Urothelium cell line (cell line): ENCODE results near the gene COBLL1.

Source experiments
- DNase-seq: peaks from one replicate; pipeline ENCODE4 v3.0.0; 2011; ENCODE audit warnings: low spot score, mixed read lengths
- FAIRE-seq: peaks from 2 replicates; lab custom pipeline; 2011; peaks lifted over from hg19 to GRCh38; lab: Jason Lieb, UNC

The COBLL1 gene

GRCh38 chr2:164691346-164691887 is 150.2 kb downstream of the COBLL1 start:
- DNase-seq (no peak), FAIRE-seq (no peak)

DNA sequence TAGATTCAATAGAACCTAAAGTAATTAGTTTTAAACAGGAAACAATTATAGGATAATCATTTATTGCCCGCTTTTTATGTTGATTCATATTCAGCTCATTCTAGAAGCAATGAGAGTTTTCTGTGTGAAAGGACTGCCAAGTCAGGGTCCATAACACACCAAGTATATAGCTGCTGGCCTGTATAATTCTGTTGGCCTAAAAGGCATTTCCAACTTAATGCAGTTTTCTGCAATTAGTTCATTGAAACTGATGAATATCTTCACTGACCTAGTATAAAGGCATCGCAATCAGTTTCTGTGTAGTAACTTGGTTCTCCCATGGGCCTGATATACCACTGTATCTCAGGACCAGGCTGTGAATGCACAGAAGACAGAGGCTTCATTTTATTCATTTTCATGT is 151.3 kb downstream of the COBLL1 start:
- DNase-seq (no peak), FAIRE-seq (no peak)

DNA sequence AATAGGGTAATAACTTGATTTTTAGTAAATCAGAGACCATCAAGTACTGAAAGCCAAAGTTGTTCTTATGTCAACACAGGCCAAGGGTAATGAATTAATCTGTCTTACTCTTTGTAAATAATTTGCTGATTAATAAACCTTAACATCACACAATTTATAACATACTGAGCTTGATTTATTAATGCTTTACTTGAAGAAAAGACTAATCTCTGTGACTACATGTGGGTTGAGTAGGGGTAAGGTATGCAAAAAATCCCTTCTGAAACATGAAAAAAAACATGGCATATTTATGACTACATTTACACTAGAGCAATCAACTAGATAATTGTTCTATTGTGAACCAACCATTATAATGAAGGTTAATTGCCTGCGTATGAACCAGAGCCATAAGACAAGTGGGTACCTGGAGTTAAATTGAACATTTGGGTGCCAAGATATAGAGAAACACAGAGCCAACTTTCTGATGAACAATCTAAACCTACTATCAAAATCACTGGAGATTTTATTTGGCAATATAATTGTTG is 152.7 kb downstream of the COBLL1 start:
- FAIRE-seq (no peak), DNase-seq (no peak)

DNA sequence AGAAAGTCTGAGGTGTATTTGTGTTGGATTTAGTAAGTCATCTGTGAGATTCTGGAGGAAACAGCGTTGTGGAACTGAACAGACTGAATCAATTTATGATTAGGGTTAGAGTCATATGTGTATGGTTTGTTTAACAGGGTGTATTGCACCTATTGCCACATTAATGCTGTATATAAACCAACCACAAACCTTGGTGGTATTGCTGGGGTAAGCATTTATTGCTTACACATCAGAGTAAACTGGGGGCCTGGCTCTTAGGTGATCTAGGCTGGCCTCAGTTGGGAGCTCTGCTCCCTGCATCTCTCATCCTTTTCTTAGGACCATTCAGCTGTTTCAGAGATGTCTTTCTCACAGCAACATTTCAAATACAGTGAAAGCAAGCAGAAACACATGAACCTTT is 160.6 kb downstream of the COBLL1 start:
- no peak for DNase-seq
- no peak for FAIRE-seq

GRCh38 chr2:164678631-164679149 is 162.9 kb downstream of the COBLL1 start:
- FAIRE-seq, result no peak

GRCh38 chr2:164677733-164678132 is 163.9 kb downstream of the COBLL1 start:
- DNase-seq (no peak), FAIRE-seq (no peak)

More at GRCh38 chr2:164678631-164679149, 162.9 kb downstream of the COBLL1 start:
- DNase-seq, result no peak

- FAIRE-seq (no peak), DNase-seq (no peak)
Observed at GRCh38 chr2:164677271-164677670, 164.4 kb downstream of the COBLL1 start.

- no peak for FAIRE-seq
- DNase-seq, result no peak
Observed at GRCh38 chr2:164675687-164676086, 165.9 kb downstream of the COBLL1 start.

DNA sequence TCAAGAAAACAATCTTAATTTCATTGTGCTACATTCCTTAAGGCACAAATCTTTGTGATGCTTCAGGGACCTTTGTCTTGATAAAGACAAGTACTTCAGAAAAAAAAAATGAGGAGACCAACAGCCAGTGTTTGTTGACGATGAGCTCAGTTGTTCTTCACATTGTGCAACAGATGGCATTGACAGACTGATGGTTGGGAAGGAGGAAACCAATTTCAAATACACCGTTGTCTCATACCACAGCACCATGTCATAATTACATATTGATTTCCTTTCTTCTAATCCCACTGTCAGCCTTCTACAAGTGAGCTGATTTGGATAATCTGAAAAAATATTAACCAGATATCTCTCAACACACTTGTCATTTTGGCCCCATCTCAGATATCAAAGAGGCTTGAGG is 166.6 kb downstream of the COBLL1 start:
- DNase-seq, result no peak
- no peak for FAIRE-seq

GRCh38 chr2:164671664-164672396 is 169.8 kb downstream of the COBLL1 start:
- DNase-seq (no peak), FAIRE-seq (no peak)

DNA sequence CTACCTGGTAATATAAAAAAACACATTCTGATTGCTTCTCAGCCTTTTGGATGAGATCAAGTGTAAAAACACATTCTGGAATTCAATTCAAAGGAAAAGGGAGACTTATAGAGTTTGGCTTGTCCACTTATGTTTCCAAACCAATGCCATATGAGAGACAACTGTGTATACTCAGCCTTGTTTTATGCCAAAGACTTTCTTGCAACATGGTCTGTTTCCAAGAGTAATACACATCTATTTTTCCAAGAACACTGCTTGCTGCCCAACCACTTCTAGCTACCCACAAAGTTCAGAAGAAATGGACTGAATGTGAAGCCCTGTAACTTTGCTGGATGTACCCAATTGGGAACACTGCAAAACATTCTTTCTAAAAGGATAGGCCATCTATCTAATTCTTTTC is 172.3 kb downstream of the COBLL1 start:
- DNase-seq, result no peak
- no peak for FAIRE-seq

DNA sequence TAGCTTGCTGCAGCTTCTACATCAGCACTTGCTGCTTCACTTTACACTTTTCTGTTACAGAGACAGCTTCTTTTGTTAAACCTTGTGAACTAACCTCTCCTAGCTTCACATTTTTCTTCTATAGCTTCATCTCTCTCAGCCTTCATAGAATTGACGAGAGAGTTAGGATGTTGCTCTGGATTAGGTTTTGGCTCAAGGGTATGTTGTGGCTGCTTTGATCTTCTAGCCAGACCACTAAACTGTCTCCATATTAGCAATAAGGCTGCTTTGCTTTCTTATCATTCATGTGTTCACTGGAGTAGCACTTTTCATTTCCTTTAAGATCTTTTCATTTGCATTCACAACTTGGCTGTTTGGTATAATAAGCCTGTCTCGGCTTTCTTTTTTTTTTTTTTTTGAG is 174.1 kb downstream of the COBLL1 start:
- FAIRE-seq (no peak), DNase-seq (no peak)

- FAIRE-seq, result no peak
- DNase-seq, result no peak
Observed at GRCh38 chr2:164664070-164664469, 177.6 kb downstream of the COBLL1 start.

GRCh38 chr2:164662868-164663631 is 178.6 kb downstream of the COBLL1 start:
- FAIRE-seq (no peak), DNase-seq (no peak)

DNA sequence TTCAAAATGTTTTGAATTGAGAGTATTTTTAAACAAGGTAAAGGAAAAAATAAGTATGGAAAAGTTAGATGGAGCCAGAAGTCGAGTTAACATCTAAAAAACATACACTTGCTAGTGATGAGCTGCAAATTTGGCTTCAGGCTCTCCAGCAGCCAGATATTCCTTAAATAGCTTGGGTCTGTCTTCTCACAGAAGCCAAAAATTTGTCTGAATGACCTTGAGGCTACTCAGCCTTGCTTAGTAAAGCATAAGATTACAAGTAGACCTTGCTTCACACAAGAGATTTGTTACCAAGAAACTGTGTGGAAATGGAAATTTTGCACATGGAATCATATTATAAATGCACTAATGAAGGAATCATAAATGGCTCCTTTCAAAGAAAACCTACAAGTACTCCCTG is 179.6 kb downstream of the COBLL1 start:
- no peak for DNase-seq
- FAIRE-seq, result no peak

DNA sequence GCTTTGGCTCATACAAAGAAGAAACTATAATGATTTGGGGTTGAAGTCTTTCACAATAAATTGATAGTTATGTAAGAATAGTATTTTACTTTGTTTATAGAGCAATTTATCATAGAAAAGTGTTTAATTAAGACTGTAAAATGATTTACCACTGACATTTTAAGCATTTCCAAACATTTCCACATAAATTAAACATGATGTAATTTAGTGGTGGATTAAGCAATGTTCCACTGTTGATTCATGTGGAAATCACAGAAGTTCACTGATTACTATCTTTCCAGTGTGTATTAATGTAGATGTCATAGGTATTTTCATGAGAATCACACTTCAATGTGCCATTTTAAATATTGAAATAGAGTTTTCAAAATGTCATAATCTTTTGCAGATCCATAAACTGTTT is 180.3 kb downstream of the COBLL1 start:
- DNase-seq (no peak), FAIRE-seq (no peak)

DNA sequence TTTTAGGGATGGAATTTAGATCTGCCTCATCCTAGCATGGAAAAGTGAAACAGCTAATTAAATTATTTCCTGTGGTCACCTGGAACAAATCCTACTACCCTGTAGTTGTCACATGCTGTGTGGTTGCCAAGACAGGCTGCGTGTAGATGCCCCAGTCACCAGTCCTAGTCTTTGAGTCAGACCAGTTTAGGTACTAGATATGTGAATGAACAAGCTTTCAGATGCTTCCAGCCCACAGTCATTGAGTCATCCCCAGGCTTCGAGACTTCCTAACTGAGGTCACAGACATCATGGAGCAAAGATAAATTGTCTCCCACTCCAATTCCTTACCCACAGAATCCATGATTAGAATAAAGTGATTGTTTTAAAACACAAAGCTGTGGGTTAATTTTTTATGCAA is 184.5 kb downstream of the COBLL1 start:
- peak; percentile 42 for DNase-seq
- no peak for FAIRE-seq

GRCh38 chr2:164655750-164656149 is 185.9 kb downstream of the COBLL1 start:
- no peak for FAIRE-seq
- DNase-seq, result no peak

- FAIRE-seq (no peak), DNase-seq (peak; percentile 6)
Observed at GRCh38 chr2:164655336-164655735, 186.3 kb downstream of the COBLL1 start.

- DNase-seq (no peak), FAIRE-seq (no peak)
Observed at GRCh38 chr2:164651361-164651760, 190.3 kb downstream of the COBLL1 start.

DNA sequence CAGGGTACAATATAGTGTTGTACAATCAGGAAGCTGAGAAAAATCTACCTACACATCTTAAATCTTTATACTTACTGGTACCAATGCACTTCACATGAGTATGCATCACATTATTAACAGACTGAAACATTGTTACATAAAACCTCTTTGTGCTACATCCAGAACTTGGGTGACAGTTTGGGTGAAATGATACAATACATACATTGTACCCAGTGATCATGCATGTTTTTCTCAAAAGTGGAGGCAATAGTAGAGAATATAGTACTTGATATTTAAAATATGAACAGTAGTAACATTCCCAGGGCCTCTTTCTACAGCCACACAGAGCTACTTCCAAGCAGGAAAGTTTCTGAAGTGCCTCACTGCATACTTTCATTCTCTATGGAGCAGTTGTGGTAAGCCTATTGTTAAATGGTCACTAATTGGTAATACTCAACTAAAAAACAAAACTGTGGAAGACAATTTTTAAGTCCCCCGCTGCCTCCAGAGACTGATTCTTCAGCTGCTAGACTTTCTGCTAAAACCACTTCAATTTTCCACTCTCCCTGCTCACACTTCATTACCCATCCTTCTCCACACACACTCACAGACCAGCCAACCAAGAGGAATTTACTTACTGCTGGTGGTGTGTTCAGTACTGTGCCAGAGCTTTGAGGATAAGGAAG is 197.5 kb downstream of the COBLL1 start:
- FAIRE-seq (no peak), DNase-seq (no peak)
